ENCODE results near the gene VEZF1. TPM values are rescaled to one million over a fixed set of nuclear protein-coding genes. Genes with fewer than 3 reads are reported as not detected.

The VEZF1 gene
- total RNA-seq, 6 donors from 2014 or later = 36.4 to 99.7 (median 72.5) TPM

GRCh38 chr17:57946798-57947358 is 41.2 kb downstream of the VEZF1 start:
- Histone ChIP-seq H3K27me3 (no peaks in the 10 kb centered on the region), H3K9me3 (no peaks in the 10 kb centered on the region), H3K4me1 (peaks cover 69 to 78% (median 76%) of the 10 kb centered on the region in 4 donors), H3K4me3 (peak overlapping the region in 3 of 4 donors; percentile 36 to 49 (median 46)), H3K27ac (peak overlapping the region; percentile 84 to 97 (median 90)), H3K36me3 (no peaks in the 10 kb centered on the region)
- ATAC-seq (ENCODE audit: low FRiP score in 2 of 2) = peak; percentile 68 to 87
- TF ChIP-seq POLR2A (IDR thresholded peaks at IDR 0.05) = peak in 1 of 4 donors; percentile 20
- no peak for TF ChIP-seq CTCF (IDR thresholded peaks at IDR 0.05)
- TF ChIP-seq EP300 (IDR thresholded peaks at IDR 0.05) = no peak
- peak; percentile 29 to 40 for TF ChIP-seq POLR2AphosphoS5 (IDR thresholded peaks at IDR 0.05)
- 7 to 8% methylated on average over 10 of the region's 10 CpGs for WGBS, 2 donors
- DNase-seq = peak in 1 of 2 donors; percentile 77

GRCh38 chr17:57945996-57946797 is 41.9 kb downstream of the VEZF1 start:
- H3K9me3 ChIP-seq = no peaks in the 10 kb centered on the region
- 17 to 22% methylated on average over 6 of the region's 6 CpGs for WGBS, 2 donors
- ATAC-seq (ENCODE audit: low FRiP score in 2 of 2) = peak in 1 of 2 donors; percentile 1
- DNase-seq = peak in 1 of 2 donors; percentile 40
- no peaks in the 10 kb centered on the region for H3K36me3 ChIP-seq
- peak overlapping the region in 3 of 4 donors; percentile 36 to 49 (median 46) for H3K4me3 ChIP-seq
- TF ChIP-seq POLR2A (IDR thresholded peaks at IDR 0.05) = no peak
- no peak for TF ChIP-seq POLR2AphosphoS5 (IDR thresholded peaks at IDR 0.05)
- TF ChIP-seq CTCF (IDR thresholded peaks at IDR 0.05) = no peak
- no peak for TF ChIP-seq EP300 (IDR thresholded peaks at IDR 0.05)
- no peaks in the 10 kb centered on the region for H3K27me3 ChIP-seq
- peak overlapping the region; percentile 84 to 97 (median 90) for H3K27ac ChIP-seq
- H3K4me1 ChIP-seq = peaks cover 73 to 79% (median 76%) of the 10 kb centered on the region in 4 donors

- Histone ChIP-seq H3K4me1 (peaks cover 69 to 79% (median 75%) of the 10 kb centered on the region in 4 donors), H3K27ac (no peak overlapping the region), H3K36me3 (no peaks in the 10 kb centered on the region), H3K9me3 (no peaks in the 10 kb centered on the region), H3K27me3 (no peaks in the 10 kb centered on the region), H3K4me3 (no peak overlapping the region)
- 87 to 88% methylated on average over 6 of the region's 6 CpGs for WGBS, 2 donors
- ATAC-seq (ENCODE audit: low FRiP score in 2 of 2) (no peak), DNase-seq (no peak)
- TF ChIP-seq POLR2A (IDR thresholded peaks at IDR 0.05) = no peak
- TF ChIP-seq POLR2AphosphoS5 (IDR thresholded peaks at IDR 0.05) = no peak
- TF ChIP-seq EP300 (IDR thresholded peaks at IDR 0.05) = no peak
- TF ChIP-seq CTCF (IDR thresholded peaks at IDR 0.05) = no peak
Observed at GRCh38 chr17:57944908-57945307, 43.1 kb downstream of the VEZF1 start.

GRCh38 chr17:57943645-57944044 is 44.4 kb downstream of the VEZF1 start:
- Histone ChIP-seq H3K27me3 (no peaks in the 10 kb centered on the region), H3K27ac (no peak overlapping the region), H3K4me3 (no peak overlapping the region), H3K9me3 (no peaks in the 10 kb centered on the region), H3K36me3 (no peaks in the 10 kb centered on the region), H3K4me1 (peaks cover 57 to 72% (median 70%) of the 10 kb centered on the region in 4 donors)
- ATAC-seq (ENCODE audit: low FRiP score in 2 of 2) (no peak), DNase-seq (no peak)
- 83 to 88% methylated on average over 3 of the region's 3 CpGs for WGBS, 2 donors
- TF ChIP-seq POLR2A (IDR thresholded peaks at IDR 0.05) (no peak), POLR2AphosphoS5 (IDR thresholded peaks at IDR 0.05) (no peak), EP300 (IDR thresholded peaks at IDR 0.05) (no peak), CTCF (IDR thresholded peaks at IDR 0.05) (no peak)

Data from upper lobe of left lung (tissue), 6 donors.